Measurements from ENCODE around the gene BROX. TPM values are rescaled to one million over a fixed set of nuclear protein-coding genes. Genes with fewer than 3 reads are reported as not detected.
"Not testable (repeated sequence)": the region's sequence is repeated elsewhere in the genome, so short reads cannot be mapped to it uniquely, and the experiment has no call there.

Gene BROX
- total and polyA plus RNA-seq, 12 donors, result 8.9 to 40.5 (median 34.3) TPM

- Histone ChIP-seq H3K36me3 (no peaks in the 10 kb centered on the region), H3K4me1 (peaks cover 0 to 5% (median 0%) of the 10 kb centered on the region in 9 donors), H3K9me3 (peaks cover 0 to 5% (median 0%) of the 10 kb centered on the region in 11 donors), H3K27me3 (no peaks in the 10 kb centered on the region), H3K4me3 (no peak overlapping the region), H3K27ac (no peak overlapping the region)
- intact Hi-C loops (cut with DNase I), result no loop called here
- no peak for ATAC-seq
- TF ChIP-seq CTCF (IDR thresholded peaks at IDR 0.05), result no peak
- 64 to 78% methylated on average over 1 of the region's 1 CpG for WGBS, 2 donors
- no peak for DNase-seq
These were observed 48.7 kb downstream of the BROX start for GRCh38 chr1:222761083-222761482.

- H3K9me3 ChIP-seq; DNase-seq; H3K4me3 ChIP-seq; ATAC-seq; intact Hi-C loops (cut with DNase I); H3K4me1 ChIP-seq; H3K27ac ChIP-seq; H3K36me3 ChIP-seq; H3K27me3 ChIP-seq: not testable (repeated sequence)
- 65 to 98% methylated on average over 3 to 4 of the region's 4 CpGs for WGBS, 2 donors
These were observed 49.8 kb downstream of the BROX start for GRCh38 chr1:222762178-222762577.

- Histone ChIP-seq H3K27me3 (no peaks in the 10 kb centered on the region), H3K4me3 (no peak overlapping the region), H3K9me3 (peaks cover 0 to 23% (median 8%) of the 10 kb centered on the region in 11 donors), H3K4me1 (peaks cover 0 to under 1% (median 0%) of the 10 kb centered on the region in 9 donors), H3K36me3 (no peaks in the 10 kb centered on the region), H3K27ac (no peak overlapping the region)
- DNase-seq (no peak), ATAC-seq (no peak)
- no peak for TF ChIP-seq CTCF (IDR thresholded peaks at IDR 0.05)
- WGBS, 2 donors, result 87 to 91% methylated on average over 5 of the region's 5 CpGs
- intact Hi-C loops (cut with DNase I), result no loop called here
These were observed 54.8 kb downstream of the BROX start for GRCh38 chr1:222767152-222767571.

GRCh38 chr1:222768592-222768991 is 56.2 kb downstream of the BROX start:
- DNase-seq (no peak), ATAC-seq (no peak)
- Histone ChIP-seq H3K27me3 (no peaks in the 10 kb centered on the region), H3K4me1 (peaks cover 0 to 15% (median 0%) of the 10 kb centered on the region in 9 donors), H3K9me3 (peaks cover 0 to 23% (median 8%) of the 10 kb centered on the region in 11 donors), H3K27ac (no peak overlapping the region), H3K4me3 (no peak overlapping the region), H3K36me3 (no peaks in the 10 kb centered on the region)
- TF ChIP-seq CTCF (IDR thresholded peaks at IDR 0.05), result no peak
- intact Hi-C loops (cut with DNase I), result no loop called here

- Histone ChIP-seq H3K36me3 (no peaks in the 10 kb centered on the region), H3K27ac (no peak overlapping the region), H3K27me3 (no peaks in the 10 kb centered on the region), H3K4me1 (peaks cover 0 to 21% (median 0%) of the 10 kb centered on the region in 9 donors), H3K9me3 (peaks cover 0 to 23% (median 8%) of the 10 kb centered on the region in 11 donors), H3K4me3 (no peak overlapping the region)
- ATAC-seq, result no peak
- TF ChIP-seq CTCF (IDR thresholded peaks at IDR 0.05), result peak in 1 of 9 donors; percentile 7
- WGBS, 2 donors, result 74% methylated on average over 1 of the region's 1 CpG
- DNase-seq, result no peak
- intact Hi-C loops (cut with DNase I), result no loop called here
These were observed 56.8 kb downstream of the BROX start for GRCh38 chr1:222769181-222769580.
